ENCODE measurements around the gene GRM3.

Gene GRM3

GRCh38 chr7:86908948-86909347 is 265.2 kb downstream of the GRM3 start:
- DNase-seq, result no peak

- no peak for DNase-seq
These were observed 267.9 kb downstream of the GRM3 start for GRCh38 chr7:86911659-86912058.

GRCh38 chr7:86913709-86914108 is 270.0 kb downstream of the GRM3 start:
- no peak for DNase-seq

All from activated naive CD4-positive, alpha-beta T cell (primary cell).